Measurements from ENCODE around the gene PCNX2.
A peak's percentile ranks its signal among the peaks of the same experiment; 100 is the strongest.

The PCNX2 gene

DNA sequence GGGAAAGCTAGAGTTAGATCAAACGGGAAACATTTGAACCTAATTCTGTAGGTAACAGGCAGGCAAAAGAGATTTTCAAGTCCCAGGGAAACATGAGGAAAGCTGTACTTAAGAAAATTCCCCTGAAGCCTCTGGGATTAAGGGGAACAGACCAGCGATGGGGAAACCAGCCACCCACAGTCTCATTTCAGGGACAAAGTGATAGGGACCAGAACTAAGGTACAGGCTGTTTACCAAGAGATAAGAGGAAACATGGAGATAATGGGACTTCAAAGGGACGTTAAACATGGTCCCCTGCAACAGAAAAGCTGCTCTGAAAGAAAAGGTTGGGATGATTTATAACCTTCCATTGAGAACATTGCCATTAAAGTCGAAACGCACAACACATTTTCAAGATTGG is 260.7 kb downstream of the PCNX2 start:
- no peak for TF ChIP-seq ZFX (IDR thresholded peaks at IDR 0.05)
- TF ChIP-seq, protein P1, sequence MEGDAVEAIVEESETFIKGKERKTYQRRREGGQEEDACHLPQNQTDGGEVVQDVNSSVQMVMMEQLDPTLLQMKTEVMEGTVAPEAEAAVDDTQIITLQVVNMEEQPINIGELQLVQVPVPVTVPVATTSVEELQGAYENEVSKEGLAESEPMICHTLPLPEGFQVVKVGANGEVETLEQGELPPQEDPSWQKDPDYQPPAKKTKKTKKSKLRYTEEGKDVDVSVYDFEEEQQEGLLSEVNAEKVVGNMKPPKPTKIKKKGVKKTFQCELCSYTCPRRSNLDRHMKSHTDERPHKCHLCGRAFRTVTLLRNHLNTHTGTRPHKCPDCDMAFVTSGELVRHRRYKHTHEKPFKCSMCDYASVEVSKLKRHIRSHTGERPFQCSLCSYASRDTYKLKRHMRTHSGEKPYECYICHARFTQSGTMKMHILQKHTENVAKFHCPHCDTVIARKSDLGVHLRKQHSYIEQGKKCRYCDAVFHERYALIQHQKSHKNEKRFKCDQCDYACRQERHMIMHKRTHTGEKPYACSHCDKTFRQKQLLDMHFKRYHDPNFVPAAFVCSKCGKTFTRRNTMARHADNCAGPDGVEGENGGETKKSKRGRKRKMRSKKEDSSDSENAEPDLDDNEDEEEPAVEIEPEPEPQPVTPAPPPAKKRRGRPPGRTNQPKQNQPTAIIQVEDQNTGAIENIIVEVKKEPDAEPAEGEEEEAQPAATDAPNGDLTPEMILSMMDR (conservative IDR thresholded peaks at IDR 0.05) = no peak
- no peak overlapping the region for H3K27ac ChIP-seq

DNA sequence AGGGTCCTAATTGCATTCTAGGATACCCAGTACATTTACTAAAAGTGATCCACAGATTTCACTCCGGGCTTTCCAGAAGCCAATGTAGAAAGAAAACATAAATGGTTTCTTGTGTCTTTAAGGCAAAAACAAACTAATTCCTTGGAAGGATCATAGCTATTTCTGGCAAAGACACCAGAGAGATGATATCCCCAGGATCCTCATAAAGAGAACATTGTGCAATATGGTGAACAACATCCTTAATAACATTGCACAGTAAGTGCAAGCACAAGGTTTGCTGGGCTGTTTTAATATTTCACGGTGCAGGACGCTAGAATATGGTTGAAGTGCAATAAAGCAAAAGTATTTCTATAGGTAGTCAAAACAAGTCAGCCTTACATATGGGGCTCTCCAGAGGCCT is 262.2 kb downstream of the PCNX2 start:
- no peak for TF ChIP-seq ZFX (IDR thresholded peaks at IDR 0.05)
- TF ChIP-seq, protein P1 (conservative IDR thresholded peaks at IDR 0.05) = no peak

DNA sequence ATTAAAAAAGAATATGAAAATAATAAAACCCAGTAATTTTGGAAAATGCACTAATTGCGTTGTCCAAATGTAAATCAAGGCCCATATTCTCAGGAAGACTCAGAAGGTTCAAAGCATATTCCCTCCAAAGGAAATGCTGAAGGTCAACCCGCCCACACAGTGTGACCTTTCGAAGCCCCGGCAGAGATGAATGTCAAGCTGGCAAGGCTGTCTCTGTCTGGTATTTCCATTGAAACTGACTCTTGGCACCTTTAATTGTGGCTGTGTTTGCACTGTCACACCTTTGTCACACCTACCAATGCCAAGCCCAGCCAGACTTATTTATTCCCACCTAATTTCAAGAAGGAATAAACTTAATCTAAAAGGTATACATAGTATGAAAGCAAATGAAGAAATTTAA is 262.6 kb downstream of the PCNX2 start:
- TF ChIP-seq, protein P1 (conservative IDR thresholded peaks at IDR 0.05) = no peak
- no peak for TF ChIP-seq ZFX (IDR thresholded peaks at IDR 0.05)
- H3K27ac ChIP-seq = no peak overlapping the region

More for the DNA sequence above, 262.2 kb downstream of the PCNX2 start:
- H3K27ac ChIP-seq = no peak overlapping the region

DNA sequence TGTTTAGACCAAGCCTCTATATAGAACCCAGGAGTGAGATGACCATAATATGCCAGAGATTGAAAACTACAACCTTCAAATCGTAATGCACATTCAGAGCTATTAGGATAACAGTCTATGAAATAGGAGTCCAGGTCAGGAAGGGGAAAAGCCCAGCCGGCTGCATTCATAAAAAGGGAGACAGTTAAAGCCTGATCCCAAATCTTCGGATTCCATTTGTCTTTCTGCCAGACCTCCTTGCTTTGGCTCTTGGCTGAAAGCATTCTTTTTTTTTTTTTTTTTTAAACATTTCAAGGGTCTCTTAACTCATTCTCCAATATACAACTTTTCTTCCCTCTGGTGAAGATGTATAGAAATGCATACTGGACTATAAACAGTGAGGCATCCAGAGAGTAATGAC is 264.0 kb downstream of the PCNX2 start:
- no peak overlapping the region for H3K27ac ChIP-seq
- TF ChIP-seq, protein P1 (conservative IDR thresholded peaks at IDR 0.05) = no peak
- no peak for TF ChIP-seq ZFX (IDR thresholded peaks at IDR 0.05)

DNA sequence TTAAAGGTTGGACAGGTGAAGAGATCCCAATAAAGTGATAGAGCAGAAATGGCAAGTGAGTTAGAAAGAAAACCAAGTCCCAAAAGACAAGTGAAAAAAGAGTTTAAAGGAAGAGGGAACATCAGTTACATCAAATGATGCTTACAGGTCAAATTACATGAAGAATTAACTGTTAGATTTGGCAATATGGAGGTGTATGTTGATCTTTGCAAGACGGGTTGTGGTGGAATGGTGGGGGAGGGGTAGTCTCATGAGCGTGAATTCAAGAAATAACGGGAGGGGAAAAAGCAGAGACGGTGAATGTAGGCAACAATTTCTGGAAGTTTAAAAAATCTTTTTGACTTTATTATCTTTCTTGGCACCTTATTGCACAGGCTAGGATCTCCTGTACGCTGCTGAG is 268.5 kb downstream of the PCNX2 start:
- H3K27ac ChIP-seq = no peak overlapping the region
- TF ChIP-seq, protein P1 (conservative IDR thresholded peaks at IDR 0.05) = no peak
- no peak for TF ChIP-seq ZFX (IDR thresholded peaks at IDR 0.05)

DNA sequence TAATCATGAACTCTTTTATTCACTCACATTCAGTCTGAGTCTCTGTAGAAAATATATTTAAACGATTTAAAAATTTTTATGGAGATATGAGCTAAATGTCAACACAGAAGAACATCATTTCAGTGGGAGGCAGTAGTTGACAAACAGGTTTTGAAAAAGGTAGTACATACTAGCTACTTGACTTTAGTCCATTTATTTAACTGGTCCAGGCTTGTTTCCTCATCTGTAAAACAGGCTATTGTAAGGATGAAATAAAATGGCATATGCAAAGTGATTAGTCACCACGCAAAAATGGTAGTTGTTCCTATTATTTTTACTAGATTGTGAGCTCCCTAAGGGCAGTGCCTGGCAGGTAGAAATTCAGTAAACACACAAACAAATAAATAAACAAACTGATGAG is 270.0 kb downstream of the PCNX2 start:
- TF ChIP-seq, protein P1 (conservative IDR thresholded peaks at IDR 0.05) = peak; percentile 71
- no peak for TF ChIP-seq ZFX (IDR thresholded peaks at IDR 0.05)

DNA sequence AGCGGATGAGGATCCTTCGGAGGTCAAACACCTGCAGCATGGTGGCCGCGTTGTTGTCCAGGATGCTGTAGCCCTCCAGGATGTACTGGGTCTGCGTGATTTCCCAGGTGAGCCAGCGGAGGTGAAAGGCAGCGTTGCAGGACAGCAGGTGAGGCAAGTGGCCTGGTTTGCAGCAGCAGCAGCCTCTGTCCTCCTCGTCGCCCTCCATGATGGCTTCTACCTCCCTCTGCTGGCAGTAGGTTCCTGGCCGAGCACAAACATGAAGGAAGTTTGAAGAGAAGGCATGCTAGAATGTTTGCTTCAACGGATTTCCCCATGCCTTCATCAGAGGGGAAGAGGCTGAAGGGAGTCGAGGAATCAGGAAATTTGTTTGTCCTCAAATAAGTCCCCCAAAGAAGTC is 270.4 kb downstream of the PCNX2 start:
- H3K27ac ChIP-seq = peak overlapping the region; percentile 93

More for the DNA sequence above, 270.0 kb downstream of the PCNX2 start:
- peak overlapping the region; percentile 93 for H3K27ac ChIP-seq

More for the DNA sequence above, 270.4 kb downstream of the PCNX2 start:
- TF ChIP-seq ZFX (IDR thresholded peaks at IDR 0.05) = no peak
- TF ChIP-seq, protein P1 (conservative IDR thresholded peaks at IDR 0.05) = peak; percentile 87

Data from C4-2B (cell line).